ENCODE results near the gene CDK17. TPM values are rescaled to one million over a fixed set of nuclear protein-coding genes. Genes with fewer than 3 reads are reported as not detected.

Gene CDK17
- total RNA-seq, 2 donors from 2014 or later = 36.2 to 39.9 TPM

DNA sequence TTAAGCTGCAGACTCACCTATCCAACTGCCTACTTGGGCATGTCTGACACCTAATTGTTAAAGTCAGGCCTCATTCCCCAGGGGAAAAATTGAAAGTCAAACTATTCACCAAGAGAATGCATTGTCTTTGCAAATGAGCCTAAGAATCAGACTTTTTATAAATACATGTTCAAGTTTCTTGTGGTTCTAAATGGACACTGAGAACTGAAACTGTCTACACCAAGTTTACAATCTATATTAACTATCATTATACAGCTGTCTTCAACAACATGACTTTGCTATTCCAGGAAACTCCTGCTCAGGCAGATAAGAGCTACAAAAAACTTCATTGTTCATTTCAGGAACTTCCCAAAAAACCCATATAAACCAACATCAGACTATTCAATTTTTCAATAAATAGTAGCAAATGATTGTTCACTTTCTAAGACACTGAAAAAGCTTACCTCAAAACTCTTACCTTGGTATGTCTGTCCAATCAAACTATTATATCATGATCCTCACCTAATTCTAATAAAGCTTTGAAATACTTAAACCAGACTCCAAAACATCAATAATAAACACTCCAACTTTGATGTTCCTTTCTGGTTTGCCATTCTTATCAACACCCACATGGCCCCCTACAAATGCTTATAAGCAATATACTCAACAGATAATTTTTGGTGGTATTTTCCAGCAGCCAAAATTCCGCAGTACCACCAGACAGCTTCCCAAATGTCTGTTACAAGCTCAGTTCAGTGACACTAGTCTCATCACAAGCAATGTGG lies 24.2 kb downstream of the CDK17 start:
- H3K4me1 Mint-ChIP-seq = peaks cover 48% of the 10 kb centered on the region
- no peaks in the 10 kb centered on the region for H3K27me3 ChIP-seq (ENCODE audit: control insufficient read depth, insufficient read depth, low read length, poor library complexity, severe bottlenecking)
- DNase-seq = no peak
- peaks cover 14% of the 10 kb centered on the region for H3K36me3 Mint-ChIP-seq (ENCODE audit: low read depth)
- H3K4me3 ChIP-seq (ENCODE audit: low read length) = no peak overlapping the region
- H3K9me3 Mint-ChIP-seq = peaks cover 23% of the 10 kb centered on the region
- H3K9ac ChIP-seq (ENCODE audit: extremely low read depth, low read length, poor library complexity, severe bottlenecking) = no peak overlapping the region
- peak overlapping the region; percentile 76 for H3K27ac Mint-ChIP-seq
- H3K27me3 Mint-ChIP-seq (ENCODE audit: insufficient read depth) = no peaks in the 10 kb centered on the region
- H3K4me1 ChIP-seq (ENCODE audit: control insufficient read depth, insufficient read depth, low read length) = peaks cover 10% of the 10 kb centered on the region
- peaks cover 14% of the 10 kb centered on the region for H3K9me3 ChIP-seq (ENCODE audit: control insufficient read depth, low read length)
- 94% methylated on average over 1 of the region's 1 CpG; no CpG with 5 or more reads in 1 of the 2 experiments for WGBS, 2 experiments (ENCODE audit: insufficient coverage in 1 of 2, insufficient read length in 1 of 2)
- H3K27ac ChIP-seq (ENCODE audit: low read depth, low read length) = no peak overlapping the region
- no peak for TF ChIP-seq CTCF (conservative IDR thresholded peaks at IDR 0.05)
- H3K4me3 Mint-ChIP-seq = no peak overlapping the region
- no peaks in the 10 kb centered on the region for H3K36me3 ChIP-seq (ENCODE audit: control insufficient read depth, insufficient read depth, low read length)

DNA sequence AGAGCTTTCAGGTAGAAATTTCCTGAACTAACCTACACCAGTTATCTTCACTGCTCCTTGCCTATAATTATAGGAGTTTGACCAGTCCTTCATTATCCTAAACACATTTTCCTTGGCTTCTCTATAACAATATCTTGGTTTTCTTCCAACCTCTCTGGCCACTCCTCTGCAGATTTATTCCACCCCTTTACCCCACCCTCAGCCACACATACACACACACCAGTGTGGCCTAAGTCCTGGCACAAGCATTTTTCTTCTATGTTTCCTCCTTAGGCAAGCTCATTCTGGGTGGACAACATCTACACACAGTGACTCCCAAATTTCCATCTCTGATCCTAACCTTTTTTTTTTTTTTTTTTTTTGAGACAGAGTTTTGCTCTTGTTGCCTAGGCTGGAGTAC lies 25.1 kb downstream of the CDK17 start:
- peaks cover 52% of the 10 kb centered on the region for H3K4me1 Mint-ChIP-seq
- H3K27me3 ChIP-seq (ENCODE audit: control insufficient read depth, insufficient read depth, low read length, poor library complexity, severe bottlenecking) = no peaks in the 10 kb centered on the region
- peaks cover 14% of the 10 kb centered on the region for H3K9me3 ChIP-seq (ENCODE audit: control insufficient read depth, low read length)
- peaks cover 11% of the 10 kb centered on the region for H3K4me1 ChIP-seq (ENCODE audit: control insufficient read depth, insufficient read depth, low read length)
- H3K9ac ChIP-seq (ENCODE audit: extremely low read depth, low read length, poor library complexity, severe bottlenecking) = no peak overlapping the region
- H3K36me3 ChIP-seq (ENCODE audit: control insufficient read depth, insufficient read depth, low read length) = no peaks in the 10 kb centered on the region
- TF ChIP-seq CTCF (conservative IDR thresholded peaks at IDR 0.05) = no peak
- no peak overlapping the region for H3K4me3 Mint-ChIP-seq
- H3K4me3 ChIP-seq (ENCODE audit: low read length) = peak overlapping the region; percentile 47
- no peaks in the 10 kb centered on the region for H3K27me3 Mint-ChIP-seq (ENCODE audit: insufficient read depth)
- H3K36me3 Mint-ChIP-seq (ENCODE audit: low read depth) = peaks cover 10% of the 10 kb centered on the region
- no peak for DNase-seq
- peak overlapping the region; percentile 38 for H3K27ac Mint-ChIP-seq
- H3K9me3 Mint-ChIP-seq = peaks cover 19% of the 10 kb centered on the region
- no peak overlapping the region for H3K27ac ChIP-seq (ENCODE audit: low read depth, low read length)

- no peaks in the 10 kb centered on the region for H3K36me3 Mint-ChIP-seq (ENCODE audit: low read depth)
- H3K27me3 Mint-ChIP-seq (ENCODE audit: insufficient read depth) = no peaks in the 10 kb centered on the region
- H3K4me1 Mint-ChIP-seq = peaks cover 62% of the 10 kb centered on the region
- Histone ChIP-seq H3K9me3 (ENCODE audit: control insufficient read depth, low read length) (no peaks in the 10 kb centered on the region), H3K36me3 (ENCODE audit: control insufficient read depth, insufficient read depth, low read length) (no peaks in the 10 kb centered on the region), H3K4me1 (ENCODE audit: control insufficient read depth, insufficient read depth, low read length) (peaks cover 16% of the 10 kb centered on the region), H3K27ac (ENCODE audit: low read depth, low read length) (peak overlapping the region; percentile 21), H3K4me3 (ENCODE audit: low read length) (no peak overlapping the region), H3K27me3 (ENCODE audit: control insufficient read depth, insufficient read depth, low read length, poor library complexity, severe bottlenecking) (no peaks in the 10 kb centered on the region), H3K9ac (ENCODE audit: extremely low read depth, low read length, poor library complexity, severe bottlenecking) (no peak overlapping the region)
- H3K4me3 Mint-ChIP-seq = no peak overlapping the region
- WGBS, 2 experiments (ENCODE audit: insufficient coverage in 1 of 2, insufficient read length in 1 of 2) = 79% methylated on average over 1 of the region's 2 CpGs; no CpG with 5 or more reads in 1 of the 2 experiments
- TF ChIP-seq CTCF (conservative IDR thresholded peaks at IDR 0.05) = no peak
- no peaks in the 10 kb centered on the region for H3K9me3 Mint-ChIP-seq
- no peak for DNase-seq
- no peak overlapping the region for H3K27ac Mint-ChIP-seq
These were observed 28.2 kb downstream of the CDK17 start for GRCh38 chr12:96371790-96372699.

Data from endodermal cell (in vitro differentiated cells).